Fibroblast of peridontal ligament (primary cell): ENCODE data around the gene AHNAK.
"Not testable (repeated sequence)": the region's sequence is repeated elsewhere in the genome, so short reads cannot be mapped to it uniquely, and the experiment has no call there.

Experiments
- DNase-seq: peaks from one replicate; pipeline ENCODE4 v3.0.0-alpha.2; 2010; ENCODE audit errors: extremely low read depth

Gene AHNAK, protein sequence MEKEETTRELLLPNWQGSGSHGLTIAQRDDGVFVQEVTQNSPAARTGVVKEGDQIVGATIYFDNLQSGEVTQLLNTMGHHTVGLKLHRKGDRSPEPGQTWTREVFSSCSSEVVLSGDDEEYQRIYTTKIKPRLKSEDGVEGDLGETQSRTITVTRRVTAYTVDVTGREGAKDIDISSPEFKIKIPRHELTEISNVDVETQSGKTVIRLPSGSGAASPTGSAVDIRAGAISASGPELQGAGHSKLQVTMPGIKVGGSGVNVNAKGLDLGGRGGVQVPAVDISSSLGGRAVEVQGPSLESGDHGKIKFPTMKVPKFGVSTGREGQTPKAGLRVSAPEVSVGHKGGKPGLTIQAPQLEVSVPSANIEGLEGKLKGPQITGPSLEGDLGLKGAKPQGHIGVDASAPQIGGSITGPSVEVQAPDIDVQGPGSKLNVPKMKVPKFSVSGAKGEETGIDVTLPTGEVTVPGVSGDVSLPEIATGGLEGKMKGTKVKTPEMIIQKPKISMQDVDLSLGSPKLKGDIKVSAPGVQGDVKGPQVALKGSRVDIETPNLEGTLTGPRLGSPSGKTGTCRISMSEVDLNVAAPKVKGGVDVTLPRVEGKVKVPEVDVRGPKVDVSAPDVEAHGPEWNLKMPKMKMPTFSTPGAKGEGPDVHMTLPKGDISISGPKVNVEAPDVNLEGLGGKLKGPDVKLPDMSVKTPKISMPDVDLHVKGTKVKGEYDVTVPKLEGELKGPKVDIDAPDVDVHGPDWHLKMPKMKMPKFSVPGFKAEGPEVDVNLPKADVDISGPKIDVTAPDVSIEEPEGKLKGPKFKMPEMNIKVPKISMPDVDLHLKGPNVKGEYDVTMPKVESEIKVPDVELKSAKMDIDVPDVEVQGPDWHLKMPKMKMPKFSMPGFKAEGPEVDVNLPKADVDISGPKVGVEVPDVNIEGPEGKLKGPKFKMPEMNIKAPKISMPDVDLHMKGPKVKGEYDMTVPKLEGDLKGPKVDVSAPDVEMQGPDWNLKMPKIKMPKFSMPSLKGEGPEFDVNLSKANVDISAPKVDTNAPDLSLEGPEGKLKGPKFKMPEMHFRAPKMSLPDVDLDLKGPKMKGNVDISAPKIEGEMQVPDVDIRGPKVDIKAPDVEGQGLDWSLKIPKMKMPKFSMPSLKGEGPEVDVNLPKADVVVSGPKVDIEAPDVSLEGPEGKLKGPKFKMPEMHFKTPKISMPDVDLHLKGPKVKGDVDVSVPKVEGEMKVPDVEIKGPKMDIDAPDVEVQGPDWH (N-terminal part only)

GRCh38 chr11:62546244-62546928 is at the start of gene AHNAK:
Gene AHNAK, minus strand, starts transcription at chr11:62546806. Its CDS starts 10,708 bp downstream, at chr11:62536098.
- DNase-seq = peak; percentile 42

DNA sequence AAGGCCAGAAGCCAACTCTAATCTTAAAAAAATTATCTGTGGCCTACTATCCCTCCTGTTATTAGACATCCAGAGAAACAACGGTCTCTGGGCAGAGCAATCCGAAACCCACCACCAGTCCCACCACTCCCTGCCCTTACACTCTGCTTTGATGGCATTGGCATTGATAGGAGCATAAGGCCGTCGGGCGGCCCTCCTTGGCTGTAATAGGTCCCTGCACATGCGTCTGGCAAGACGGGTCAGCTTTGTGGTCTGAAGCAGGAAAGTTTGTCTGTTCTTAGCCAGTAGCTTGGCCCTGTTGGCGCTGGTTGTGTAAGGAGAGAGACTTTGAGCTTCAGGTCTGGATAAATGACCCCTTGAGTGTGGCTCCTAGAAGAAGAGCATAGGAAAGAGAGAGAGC is 48.5 kb upstream of the AHNAK start:
- DNase-seq = no peak

DNA sequence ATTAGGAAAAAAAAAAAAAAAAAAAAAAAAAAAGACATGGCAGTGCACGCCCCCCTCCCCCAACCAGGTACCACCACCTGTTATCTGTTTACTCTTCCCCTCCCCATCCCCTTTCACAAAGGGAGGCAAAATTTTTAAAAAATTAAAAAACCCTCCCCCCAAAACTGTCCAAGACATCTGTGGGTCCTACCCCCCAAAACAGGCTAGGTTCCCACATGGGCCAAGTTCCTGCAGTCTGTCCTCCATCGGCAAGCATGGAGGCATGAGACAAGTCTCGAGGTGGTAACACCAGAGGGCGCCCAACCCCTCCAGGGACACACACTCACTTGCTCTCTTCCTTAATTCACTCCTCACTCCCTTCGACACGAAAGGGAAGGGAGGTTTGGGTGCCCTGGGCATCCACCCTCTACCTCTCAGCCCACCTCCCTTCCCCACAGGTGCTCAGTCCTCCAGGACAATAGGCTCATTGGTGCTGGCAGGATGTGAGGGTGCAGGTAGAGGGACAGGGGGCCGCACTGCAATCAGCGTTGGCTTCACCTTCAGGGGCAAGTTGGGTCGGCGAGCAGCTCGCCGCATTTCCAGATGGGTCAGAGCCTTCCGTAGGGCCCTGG is 46.9 kb upstream of the AHNAK start:
- peak; percentile 64 for DNase-seq

- DNase-seq = no peak
These were observed 46.4 kb upstream of the AHNAK start for GRCh38 chr11:62592989-62593421.

DNA sequence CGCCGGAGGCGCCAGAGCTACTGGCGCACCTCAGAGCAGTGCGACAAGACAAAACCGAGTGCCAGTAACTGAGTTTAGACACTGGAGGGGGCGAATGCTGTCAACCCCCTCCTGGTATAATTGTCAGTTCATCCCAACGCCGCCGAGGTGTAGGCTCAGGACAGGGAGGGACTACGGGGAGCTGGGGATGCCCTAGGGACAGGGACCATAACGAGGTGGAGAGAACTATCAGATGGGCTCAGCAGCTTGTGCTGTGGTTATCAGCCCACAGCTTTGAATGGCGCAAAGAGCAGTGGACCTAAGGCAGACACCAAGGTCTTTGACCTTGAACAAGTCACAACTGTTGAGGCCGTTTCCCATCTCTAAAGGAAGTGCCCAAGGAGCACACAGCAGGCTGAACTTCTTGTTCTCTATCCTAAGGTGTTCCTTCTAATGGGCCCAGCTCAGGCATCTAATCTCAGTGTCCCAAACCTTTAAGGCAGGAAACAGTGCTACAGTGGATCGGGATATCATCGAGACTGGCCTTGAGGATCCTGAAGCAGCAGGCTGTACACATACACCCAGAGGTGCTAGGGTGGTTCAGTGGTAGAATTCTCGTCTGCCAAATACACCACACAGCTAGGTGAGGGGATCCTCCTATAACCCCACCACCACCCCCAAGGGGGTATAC is 45.7 kb upstream of the AHNAK start:
- no peak for DNase-seq

DNA sequence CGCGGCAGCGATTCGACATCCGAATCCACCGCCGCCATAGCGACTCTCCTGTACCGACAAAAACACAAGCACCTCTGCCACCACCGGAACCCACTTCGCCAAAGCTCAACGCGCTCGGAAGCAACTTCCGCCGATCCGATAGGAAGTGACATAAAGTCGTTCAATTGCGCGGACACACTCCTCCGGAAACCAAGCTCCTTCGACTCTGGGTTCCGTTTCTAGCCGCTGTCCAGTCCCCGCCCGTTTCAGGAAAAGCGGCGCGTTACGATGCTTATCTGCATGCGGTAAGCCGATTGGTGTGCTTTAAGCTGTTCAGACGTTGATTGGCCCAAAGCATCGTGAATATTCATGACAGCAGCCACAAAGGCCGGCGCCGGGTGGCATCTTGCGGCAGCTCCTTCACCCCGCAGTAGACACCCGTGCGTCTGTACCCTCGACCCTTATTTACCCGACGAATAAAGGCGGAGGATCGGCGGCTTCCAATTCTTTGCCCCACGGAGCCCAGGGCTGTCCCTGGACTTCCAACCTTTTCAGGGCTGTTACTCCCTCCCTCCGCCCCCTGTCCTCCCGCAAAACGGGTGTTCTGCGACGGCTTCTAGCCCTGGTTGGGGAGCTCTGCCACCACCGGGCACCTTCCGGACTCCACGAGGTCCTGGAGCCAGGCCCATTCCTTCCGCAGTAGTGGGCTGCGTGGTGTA is 45.0 kb upstream of the AHNAK start, which contains the start of gene TUT1:
Gene TUT1, minus strand, starts transcription at position 76 of the 698 bp plus-strand sequence. Its CDS starts 38 bp downstream, at position 38.
- DNase-seq = peak; percentile 99

- DNase-seq = no peak
These were observed 42.5 kb upstream of the AHNAK start for GRCh38 chr11:62588966-62589637.

DNA sequence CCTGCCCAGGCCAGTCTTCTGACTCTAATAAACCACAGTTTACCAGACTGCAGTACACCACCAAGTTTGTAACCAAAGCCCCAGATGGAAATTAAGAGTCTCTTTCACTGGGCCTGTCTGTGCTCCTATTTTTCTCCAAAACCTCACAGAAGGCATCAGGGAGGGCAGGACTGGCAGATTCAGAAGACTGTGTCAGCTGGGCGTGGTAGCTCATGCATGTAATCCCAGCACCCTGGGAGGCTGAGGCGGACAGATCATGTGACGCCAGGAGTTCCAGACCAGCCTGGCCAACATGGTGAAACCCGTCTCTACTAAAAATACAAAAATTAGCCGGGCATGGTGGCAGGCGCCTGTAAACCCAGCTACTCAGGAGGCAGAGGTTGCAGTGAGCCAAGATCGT is 38.8 kb upstream of the AHNAK start:
- DNase-seq = not testable (repeated sequence)

- not testable (repeated sequence) for DNase-seq
These were observed 35.1 kb upstream of the AHNAK start for GRCh38 chr11:62581735-62582134.

- DNase-seq = no peak
These were observed 34.5 kb upstream of the AHNAK start for GRCh38 chr11:62580959-62581715.

DNA sequence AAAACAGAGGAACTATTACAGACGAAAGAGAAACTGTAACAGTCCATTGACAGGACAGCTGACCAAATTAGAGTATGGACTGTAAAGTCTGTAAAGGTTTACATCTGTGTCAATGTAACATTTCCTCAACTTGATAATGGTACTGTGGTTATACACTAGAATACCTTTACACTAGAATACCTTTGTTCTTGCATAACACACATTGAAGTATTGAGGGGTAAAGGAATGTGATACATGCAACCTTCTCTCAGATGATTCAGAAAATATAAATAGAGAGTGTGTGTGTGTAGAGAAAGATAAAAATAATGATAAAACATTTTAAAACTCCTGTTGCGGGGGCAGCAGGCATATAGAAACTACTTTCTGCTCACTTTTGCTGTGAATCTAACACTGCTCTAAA is 32.6 kb upstream of the AHNAK start:
- no peak for DNase-seq

DNA sequence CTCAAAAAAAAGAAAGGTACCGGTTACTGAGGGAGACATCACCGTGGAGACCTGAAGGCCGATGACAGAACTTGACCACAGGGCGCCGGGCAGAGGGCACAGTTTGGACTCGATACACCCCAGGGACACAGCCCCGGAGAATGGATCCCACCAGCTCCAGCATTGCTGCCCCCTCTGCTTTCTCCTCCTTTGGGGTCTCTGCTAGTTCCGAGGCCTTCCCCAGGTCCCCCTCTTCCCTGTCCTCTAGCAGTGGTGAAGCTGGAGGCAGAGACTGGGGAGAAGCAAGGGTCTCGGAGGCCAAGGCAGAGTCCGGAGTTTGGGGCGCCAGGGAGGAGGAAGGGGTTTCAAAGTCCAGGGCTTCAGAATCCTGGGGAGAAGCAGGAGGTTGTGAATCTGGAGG is 31.9 kb upstream of the AHNAK start:
- DNase-seq = no peak

GRCh38 chr11:62577046-62577714 is 30.6 kb upstream of the AHNAK start:
- DNase-seq = no peak

- no peak for DNase-seq
These were observed 29.2 kb upstream of the AHNAK start for GRCh38 chr11:62575837-62576236.

GRCh38 chr11:62575156-62575555 is 28.6 kb upstream of the AHNAK start:
- DNase-seq = no peak

DNA sequence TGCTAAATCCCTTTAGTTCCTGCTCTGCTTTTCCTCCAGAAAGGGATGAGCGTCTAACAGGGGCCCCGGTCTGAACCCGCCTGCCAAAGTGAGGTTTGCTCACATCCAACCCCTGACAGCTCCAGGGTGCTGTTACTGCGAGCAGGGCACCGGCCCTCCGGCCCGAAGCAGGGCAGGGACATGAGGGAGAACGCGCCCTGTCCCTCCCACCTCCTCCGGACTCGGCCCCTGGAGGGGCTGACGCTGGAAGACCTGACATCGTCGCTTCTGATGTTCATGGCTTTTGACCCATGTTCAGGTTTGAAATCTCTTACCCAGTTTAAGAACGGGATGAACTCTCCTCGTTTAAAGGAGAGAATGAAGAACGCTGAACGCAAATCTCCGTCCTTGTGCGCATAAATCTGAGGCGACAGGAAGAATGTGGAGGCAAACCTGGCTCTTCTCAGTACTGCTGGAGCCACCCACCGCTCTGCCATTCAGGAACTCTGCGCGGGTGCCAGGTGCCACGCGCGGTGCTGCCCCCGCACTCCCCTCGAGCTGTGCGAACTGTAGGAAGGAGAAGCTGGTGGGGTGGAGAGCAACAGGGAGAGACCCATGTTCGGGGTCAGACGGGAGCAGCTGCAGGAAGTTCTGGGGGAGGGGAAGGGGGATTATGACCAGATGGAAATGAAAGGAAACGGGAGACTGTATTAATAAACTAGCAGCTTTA is 27.9 kb upstream of the AHNAK start:
- peak; percentile 36 for DNase-seq
